Subcutaneous abdominal adipose tissue (tissue), 5 donors: Measurements from ENCODE around the gene PCBP3.

Source experiments
- H3K27ac ChIP-seq: one replicate; pipeline ENCODE4 v1.7.0; 2013; ENCODE audit warnings: low read depth, mild to moderate bottlenecking, inconsistent platforms, low read length, moderate library complexity
- H3K27me3 ChIP-seq, 5 donors: one replicate each; pipeline ENCODE4 v1.7.0; 2013; ENCODE audit warnings: low read length in 5 of 5, inconsistent platforms in 1 of 5; ENCODE audit not compliant: control insufficient read depth in 5 of 5, insufficient read depth in 4 of 5
- H3K36me3 ChIP-seq, 5 donors: one replicate each; pipeline ENCODE4 v1.7.0; 2013; ENCODE audit warnings: low read length in 5 of 5; ENCODE audit not compliant: control insufficient read depth in 5 of 5, insufficient read depth in 5 of 5
- H3K4me1 ChIP-seq, 5 donors: one replicate each; pipeline ENCODE4 v1.7.0; 2013; ENCODE audit warnings: low read length in 5 of 5, mild to moderate bottlenecking in 3 of 5, moderate library complexity in 1 of 5; ENCODE audit not compliant: control insufficient read depth in 5 of 5, insufficient read depth in 5 of 5
- H3K4me3 ChIP-seq, 5 donors: one replicate each; pipeline ENCODE4 v1.7.0; 2013; ENCODE audit warnings: low read length in 5 of 5, low read depth in 1 of 5
- H3K9ac ChIP-seq, 5 donors: one replicate each; pipeline ENCODE4 v1.7.0; 2013; ENCODE audit warnings: low read length in 5 of 5, mild to moderate bottlenecking in 4 of 5, moderate library complexity in 3 of 5
- H3K9me3 ChIP-seq, 5 donors: one replicate each; pipeline ENCODE4 v1.7.0; 2013; ENCODE audit warnings: low read length in 5 of 5; ENCODE audit not compliant: control insufficient read depth in 5 of 5
- donor health status: healthy.
- donor health status: healthy.
- donor health status: healthy.
- donor health status: healthy.
- donor health status: healthy.

Gene PCBP3

DNA sequence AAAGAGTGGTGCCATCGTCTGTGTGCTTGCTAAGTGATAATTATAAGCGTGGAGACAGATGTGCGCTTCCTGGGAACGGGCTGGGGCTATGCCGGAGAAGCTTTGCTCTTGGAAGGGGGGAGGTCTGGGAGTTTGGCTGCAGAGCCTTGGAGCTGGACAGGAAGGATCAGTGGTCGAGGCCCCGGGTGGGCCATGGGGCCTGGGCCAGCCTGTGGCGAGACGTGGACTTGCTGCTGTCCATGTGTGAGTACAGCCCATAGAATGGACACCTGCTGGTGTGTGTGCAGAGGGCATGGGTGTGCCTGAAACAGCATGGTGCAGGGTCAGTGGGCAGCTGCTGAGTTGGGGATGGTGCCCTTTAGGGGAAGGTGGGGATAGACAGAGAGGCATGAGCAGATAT is 121.3 kb downstream of the PCBP3 start:
- peaks cover 0 to 4% (median 0%) of the 10 kb centered on the region in 5 donors for H3K36me3 ChIP-seq

DNA sequence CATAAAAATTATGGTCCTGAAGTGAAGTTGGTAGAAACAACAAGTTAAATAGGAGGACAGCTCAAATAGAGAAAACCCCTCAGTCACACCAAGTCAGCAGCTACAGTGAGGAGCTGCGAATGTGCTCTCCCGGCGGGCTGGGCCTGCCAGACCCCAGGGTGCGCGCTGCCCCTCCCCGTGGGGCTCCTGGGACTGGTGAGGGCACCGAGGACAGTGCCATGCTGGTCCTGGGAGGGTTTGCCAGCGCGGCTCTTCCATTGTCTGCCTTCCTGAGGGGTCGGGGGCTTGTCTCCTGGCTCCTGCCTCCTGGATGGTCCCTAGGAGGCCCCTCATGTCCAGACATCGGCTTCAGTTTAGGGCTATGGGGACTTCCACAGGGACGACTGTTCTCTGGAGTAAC is 121.8 kb downstream of the PCBP3 start:
- H3K27me3 ChIP-seq: no peaks in the 10 kb centered on the region
- H3K9me3 ChIP-seq: no peaks in the 10 kb centered on the region
- H3K4me1 ChIP-seq: no peaks in the 10 kb centered on the region
- no peak overlapping the region for H3K9ac ChIP-seq
- no peak overlapping the region for H3K27ac ChIP-seq
- no peak overlapping the region for H3K4me3 ChIP-seq
- peaks cover 0 to 4% (median 0%) of the 10 kb centered on the region in 5 donors for H3K36me3 ChIP-seq

More for the DNA sequence above, 121.3 kb downstream of the PCBP3 start:
- no peaks in the 10 kb centered on the region for H3K4me1 ChIP-seq
- no peaks in the 10 kb centered on the region for H3K9me3 ChIP-seq
- H3K27me3 ChIP-seq: no peaks in the 10 kb centered on the region
- H3K4me3 ChIP-seq: no peak overlapping the region
- no peak overlapping the region for H3K9ac ChIP-seq
- H3K27ac ChIP-seq: no peak overlapping the region

DNA sequence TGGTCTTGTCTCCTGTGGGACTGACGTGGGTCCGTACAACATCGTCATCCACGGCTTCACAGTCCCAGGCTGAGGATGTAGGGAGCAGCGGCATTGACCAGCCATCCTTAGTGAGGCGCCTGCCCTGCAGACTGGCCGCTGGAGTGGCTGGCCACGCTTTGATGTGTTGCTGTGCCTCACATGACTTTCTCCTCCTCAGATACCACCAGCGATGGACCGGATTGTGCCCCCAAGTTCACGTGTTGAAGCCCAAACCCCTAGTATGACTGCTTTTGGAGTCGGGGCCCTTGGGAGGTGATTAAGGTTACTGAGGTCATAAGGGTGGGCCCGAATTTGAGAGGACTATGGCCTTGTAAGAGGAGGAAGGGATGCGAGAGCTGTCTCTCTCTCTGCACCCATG is 122.5 kb downstream of the PCBP3 start:
- H3K9me3 ChIP-seq: no peaks in the 10 kb centered on the region
- peaks cover 0 to 4% (median 0%) of the 10 kb centered on the region in 5 donors for H3K36me3 ChIP-seq
- H3K9ac ChIP-seq: no peak overlapping the region
- H3K4me1 ChIP-seq: no peaks in the 10 kb centered on the region
- H3K27me3 ChIP-seq: no peaks in the 10 kb centered on the region
- no peak overlapping the region for H3K27ac ChIP-seq
- no peak overlapping the region for H3K4me3 ChIP-seq

DNA sequence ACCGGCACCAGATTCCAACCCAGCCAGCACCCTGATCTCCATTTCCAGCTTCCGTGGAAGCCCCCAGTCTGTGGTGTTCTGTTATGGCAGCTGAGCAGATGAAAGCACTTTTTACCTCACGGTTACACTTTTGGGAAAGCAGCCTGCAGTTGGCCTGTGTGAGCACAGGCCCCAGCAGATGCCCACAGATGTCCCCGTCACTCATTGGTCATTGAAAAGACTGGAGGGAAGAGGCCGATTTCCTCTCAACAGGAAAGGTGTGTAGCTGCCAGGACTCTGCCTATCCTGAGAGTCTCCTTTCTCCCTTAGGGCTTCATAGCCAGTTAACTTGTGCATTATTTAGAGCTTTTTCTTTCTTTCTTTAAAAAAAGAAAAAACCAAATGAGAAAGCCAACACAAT is 123.0 kb downstream of the PCBP3 start:
- peaks cover 0 to 4% (median 0%) of the 10 kb centered on the region in 5 donors for H3K36me3 ChIP-seq
- no peak overlapping the region for H3K27ac ChIP-seq
- no peak overlapping the region for H3K4me3 ChIP-seq
- no peaks in the 10 kb centered on the region for H3K4me1 ChIP-seq
- H3K27me3 ChIP-seq: no peaks in the 10 kb centered on the region
- no peak overlapping the region for H3K9ac ChIP-seq
- H3K9me3 ChIP-seq: no peaks in the 10 kb centered on the region

DNA sequence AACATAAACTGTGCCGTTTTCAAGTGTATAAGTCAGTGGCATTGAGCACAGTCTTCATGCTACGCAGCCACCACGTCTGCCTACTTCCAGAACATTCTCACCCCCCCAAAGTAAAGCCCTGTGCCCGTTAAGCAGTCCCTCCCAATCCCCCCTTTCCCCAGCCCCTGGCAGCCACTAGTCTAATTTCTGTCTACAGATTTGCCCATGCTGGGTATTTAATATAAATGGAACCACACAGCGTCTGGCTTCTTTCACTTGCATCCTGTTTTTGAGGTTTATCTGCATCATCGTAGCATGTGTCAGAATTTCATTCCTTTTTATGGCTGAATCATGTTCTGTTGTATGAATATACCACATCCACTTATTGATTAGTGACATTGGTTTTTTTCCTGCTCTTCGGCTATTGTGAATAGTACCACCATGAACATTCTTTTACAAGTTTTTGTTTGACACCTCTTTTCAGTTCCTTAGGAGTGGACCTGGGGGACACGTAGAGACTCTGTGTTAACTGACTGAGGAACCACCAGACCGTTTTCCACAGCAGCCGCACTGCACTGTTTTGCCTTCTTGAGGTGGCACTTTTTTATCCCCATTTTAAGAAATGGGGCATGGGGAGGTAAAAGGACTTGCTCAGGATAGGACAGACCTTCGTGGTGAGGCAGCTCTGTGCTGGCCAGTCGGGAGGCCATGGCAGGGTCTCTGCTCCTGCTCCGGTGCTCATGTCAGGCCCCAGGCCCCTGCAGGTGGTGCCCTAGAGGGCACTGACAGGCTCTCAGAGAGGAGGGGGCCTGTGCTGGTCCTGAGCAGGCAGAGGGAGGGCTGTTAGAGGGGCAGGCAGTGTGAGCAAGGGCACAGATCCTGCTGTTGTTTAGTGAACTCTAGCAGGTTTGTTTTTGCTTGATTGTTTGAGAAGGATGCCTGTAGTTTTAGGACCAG is 123.8 kb downstream of the PCBP3 start:
- Histone ChIP-seq H3K9ac (no peak overlapping the region), H3K36me3 (peaks cover 0 to 4% (median 0%) of the 10 kb centered on the region in 5 donors), H3K27me3 (no peaks in the 10 kb centered on the region), H3K27ac (no peak overlapping the region), H3K9me3 (no peaks in the 10 kb centered on the region), H3K4me3 (no peak overlapping the region), H3K4me1 (no peaks in the 10 kb centered on the region)

DNA sequence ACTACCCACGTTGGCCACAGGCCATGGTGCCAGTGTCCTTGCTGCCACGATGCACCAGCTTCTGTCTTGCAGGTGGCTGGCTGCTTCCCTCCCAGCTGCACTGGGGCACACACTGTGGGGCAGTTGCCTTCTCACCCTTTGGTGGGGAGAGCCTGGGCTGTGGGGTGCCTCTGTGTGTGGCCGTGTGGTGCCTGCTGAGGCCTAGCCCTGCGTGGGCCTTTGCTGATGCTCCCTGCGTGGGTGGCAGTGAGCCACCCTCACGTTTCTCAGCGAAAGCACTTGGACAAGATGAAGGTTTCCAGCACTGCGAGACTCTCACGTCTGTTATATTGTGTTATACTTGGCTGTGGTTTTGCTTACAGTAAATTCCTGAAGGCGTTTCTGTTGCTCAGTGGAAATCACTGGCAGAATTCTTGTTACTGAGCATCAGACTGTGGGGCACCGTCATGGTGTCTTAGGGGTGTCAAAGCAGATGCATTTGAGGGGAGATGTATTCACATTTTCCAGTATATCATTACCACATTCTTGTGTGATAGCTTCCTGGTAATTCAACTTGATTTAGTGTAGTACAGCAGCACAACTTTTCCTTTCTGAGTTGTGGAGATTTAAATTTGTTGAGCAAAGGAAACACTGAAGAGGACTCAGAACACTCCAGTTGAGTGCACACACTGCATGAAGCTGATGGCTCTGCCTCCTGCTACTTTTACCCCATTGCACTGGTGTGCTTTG is 124.7 kb downstream of the PCBP3 start:
- Histone ChIP-seq H3K9me3 (peaks cover 0 to under 1% (median 0%) of the 10 kb centered on the region in 5 donors), H3K27ac (no peak overlapping the region), H3K36me3 (peaks cover 0 to 4% (median 0%) of the 10 kb centered on the region in 5 donors), H3K27me3 (no peaks in the 10 kb centered on the region), H3K4me1 (no peaks in the 10 kb centered on the region), H3K4me3 (no peak overlapping the region), H3K9ac (no peak overlapping the region)

DNA sequence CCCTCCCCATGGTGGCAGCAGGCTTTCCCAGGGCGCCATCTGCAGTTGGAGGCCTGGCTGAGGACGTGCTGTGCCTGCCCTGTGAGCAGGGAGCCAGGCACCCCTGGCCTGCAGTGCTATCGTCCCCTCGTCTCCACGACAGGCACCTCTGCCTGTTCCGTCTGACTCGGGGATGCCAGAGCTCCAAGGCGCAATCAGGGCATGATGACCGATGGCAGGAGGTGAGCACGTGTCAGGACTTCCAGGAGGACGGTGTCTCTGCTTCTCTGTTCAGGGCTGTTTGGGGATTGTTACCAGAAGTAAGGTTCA is 125.2 kb downstream of the PCBP3 start:
- Histone ChIP-seq H3K4me3 (no peak overlapping the region), H3K27ac (no peak overlapping the region), H3K36me3 (peaks cover 0 to 4% (median 0%) of the 10 kb centered on the region in 5 donors), H3K4me1 (no peaks in the 10 kb centered on the region), H3K27me3 (no peaks in the 10 kb centered on the region), H3K9ac (no peak overlapping the region), H3K9me3 (peaks cover 0 to 3% (median 0%) of the 10 kb centered on the region in 5 donors)

DNA sequence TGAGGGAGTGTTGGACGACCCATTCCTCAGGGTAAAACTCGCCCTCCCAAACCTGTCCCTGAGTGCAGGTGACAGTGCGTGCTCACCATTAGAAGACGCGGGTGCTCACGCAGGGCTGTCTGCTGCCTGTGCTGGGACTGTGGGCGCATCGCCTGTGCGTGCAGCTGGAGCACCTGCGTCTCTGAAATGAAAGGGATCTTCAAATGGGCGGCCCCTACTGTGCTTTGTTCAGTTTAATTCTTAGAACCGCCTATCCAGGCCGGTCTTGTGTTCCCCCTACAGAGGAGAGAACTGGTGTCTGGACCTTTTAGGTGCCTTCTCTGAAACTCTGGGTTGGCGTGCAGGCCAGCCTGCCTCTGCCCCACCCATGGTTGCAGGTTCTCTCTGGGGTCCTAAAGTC is 125.8 kb downstream of the PCBP3 start:
- Histone ChIP-seq H3K27ac (no peak overlapping the region), H3K4me1 (no peaks in the 10 kb centered on the region), H3K4me3 (no peak overlapping the region), H3K36me3 (peaks cover 0 to 4% (median 0%) of the 10 kb centered on the region in 5 donors), H3K9me3 (peaks cover 0 to 3% (median 0%) of the 10 kb centered on the region in 5 donors), H3K9ac (no peak overlapping the region), H3K27me3 (no peaks in the 10 kb centered on the region)

DNA sequence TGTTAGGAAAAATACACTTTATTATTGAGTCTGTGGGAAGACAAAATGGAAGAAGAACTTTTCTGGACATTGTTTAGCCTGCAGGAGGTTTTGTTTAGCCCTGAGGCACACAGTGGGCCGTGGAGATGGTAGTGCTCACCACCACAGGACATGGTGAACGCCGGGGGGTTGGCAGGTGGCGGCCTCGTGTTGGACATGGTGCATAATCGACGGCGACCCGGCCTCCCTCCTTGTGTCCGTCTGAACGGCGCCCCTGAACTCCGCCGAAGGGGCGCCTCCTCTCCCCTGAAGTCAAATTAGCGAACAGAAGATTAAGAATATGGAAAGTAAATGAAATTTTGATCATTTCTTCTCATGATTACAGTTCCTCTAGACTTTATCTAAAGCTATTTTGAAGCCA is 126.4 kb downstream of the PCBP3 start:
- H3K4me3 ChIP-seq: no peak overlapping the region
- no peaks in the 10 kb centered on the region for H3K27me3 ChIP-seq
- peaks cover 0 to 3% (median 0%) of the 10 kb centered on the region in 5 donors for H3K9me3 ChIP-seq
- no peak overlapping the region for H3K27ac ChIP-seq
- H3K9ac ChIP-seq: no peak overlapping the region
- H3K36me3 ChIP-seq: peaks cover 0 to 4% (median 0%) of the 10 kb centered on the region in 5 donors
- no peaks in the 10 kb centered on the region for H3K4me1 ChIP-seq

DNA sequence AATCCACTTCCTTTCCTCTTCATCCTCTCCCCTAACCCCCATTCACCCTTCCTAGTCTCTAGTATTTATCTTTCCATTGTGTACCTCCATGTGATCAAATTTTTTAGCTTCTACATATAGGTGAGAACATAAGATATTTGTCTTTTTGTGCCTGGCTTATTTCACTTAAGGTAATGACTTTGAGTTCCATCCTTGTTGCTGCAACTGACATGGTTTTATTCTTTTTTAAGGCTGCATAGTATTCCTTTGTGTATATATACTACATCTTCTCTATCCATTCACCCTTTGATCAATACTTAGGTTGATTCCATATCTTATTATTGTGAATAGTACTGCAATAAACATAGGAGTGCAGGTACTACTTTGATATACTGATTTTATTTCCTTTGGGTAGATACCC is 128.7 kb downstream of the PCBP3 start:
- Histone ChIP-seq H3K27ac (no peak overlapping the region), H3K27me3 (no peaks in the 10 kb centered on the region), H3K4me3 (no peak overlapping the region), H3K4me1 (no peaks in the 10 kb centered on the region), H3K36me3 (no peaks in the 10 kb centered on the region), H3K9me3 (peaks cover 2 to 10% (median 5%) of the 10 kb centered on the region in 5 donors), H3K9ac (no peak overlapping the region)
